Measurements from ENCODE around the gene ANKRD39. TPM values are rescaled to one million over a fixed set of nuclear protein-coding genes. Genes with fewer than 3 reads are reported as not detected.

The ANKRD39 gene
- total and polyA plus RNA-seq, 7 donors, result 19.2 to 101 (median 53.3) TPM

- no peak for TF ChIP-seq CTCF (IDR thresholded peaks at IDR 0.05)
- WGBS, 3 donors, result 62 to 74% (median 74%) methylated on average over 10 of the region's 10 CpGs
- Histone ChIP-seq H3K27me3 (ENCODE audit: insufficient read depth in 3 of 3, low read length in 2 of 3) (no peaks in the 10 kb centered on the region), H3K27ac (no peak overlapping the region), H3K4me3 (no peak overlapping the region), H3K4me1 (peaks cover 8% of the 10 kb centered on the region), H3K9me3 (no peaks in the 10 kb centered on the region), H3K36me3 (ENCODE audit: insufficient read depth in 1 of 2, low read depth in 1 of 2) (peaks cover 0 to 66% of the 10 kb centered on the region in 2 donors)
- DNase-seq, result peak in 1 of 2 donors; percentile 41
- intact Hi-C loops (cut with DNase I), result loop anchor here (2.0 to 5.0 kb wide), 3 partner anchors 39 to 251 kb away; no protein-coding TSS in a partner anchor
- no peak for ATAC-seq
Observed at GRCh38 chr2:96801786-96802595, 55.8 kb downstream of the ANKRD39 start.

GRCh38 chr2:96801005-96801785, 56.6 kb downstream of the ANKRD39 start:
- peaks cover 0 to 64% of the 10 kb centered on the region in 2 donors for H3K36me3 ChIP-seq (ENCODE audit: insufficient read depth in 1 of 2, low read depth in 1 of 2)
- peak; percentile 77 to 92 for DNase-seq
- ATAC-seq, result peak; percentile 97 to 99 (median 98)
- WGBS, 3 donors, result 38 to 44% (median 39%) methylated on average over 15 of the region's 15 CpGs
- H3K27me3 ChIP-seq (ENCODE audit: insufficient read depth in 3 of 3, low read length in 2 of 3), result no peaks in the 10 kb centered on the region
- H3K4me3 ChIP-seq, result no peak overlapping the region
- intact Hi-C loops (cut with DNase I), result loop anchor here (2.0 to 5.0 kb wide), 2 partner anchors 38 to 64 kb away; no protein-coding TSS in a partner anchor
- peaks cover 8% of the 10 kb centered on the region for H3K4me1 ChIP-seq
- H3K9me3 ChIP-seq, result no peaks in the 10 kb centered on the region
- peak; percentile 84 for TF ChIP-seq CTCF (IDR thresholded peaks at IDR 0.05)
- H3K27ac ChIP-seq, result peak overlapping the region; percentile 80

DNA sequence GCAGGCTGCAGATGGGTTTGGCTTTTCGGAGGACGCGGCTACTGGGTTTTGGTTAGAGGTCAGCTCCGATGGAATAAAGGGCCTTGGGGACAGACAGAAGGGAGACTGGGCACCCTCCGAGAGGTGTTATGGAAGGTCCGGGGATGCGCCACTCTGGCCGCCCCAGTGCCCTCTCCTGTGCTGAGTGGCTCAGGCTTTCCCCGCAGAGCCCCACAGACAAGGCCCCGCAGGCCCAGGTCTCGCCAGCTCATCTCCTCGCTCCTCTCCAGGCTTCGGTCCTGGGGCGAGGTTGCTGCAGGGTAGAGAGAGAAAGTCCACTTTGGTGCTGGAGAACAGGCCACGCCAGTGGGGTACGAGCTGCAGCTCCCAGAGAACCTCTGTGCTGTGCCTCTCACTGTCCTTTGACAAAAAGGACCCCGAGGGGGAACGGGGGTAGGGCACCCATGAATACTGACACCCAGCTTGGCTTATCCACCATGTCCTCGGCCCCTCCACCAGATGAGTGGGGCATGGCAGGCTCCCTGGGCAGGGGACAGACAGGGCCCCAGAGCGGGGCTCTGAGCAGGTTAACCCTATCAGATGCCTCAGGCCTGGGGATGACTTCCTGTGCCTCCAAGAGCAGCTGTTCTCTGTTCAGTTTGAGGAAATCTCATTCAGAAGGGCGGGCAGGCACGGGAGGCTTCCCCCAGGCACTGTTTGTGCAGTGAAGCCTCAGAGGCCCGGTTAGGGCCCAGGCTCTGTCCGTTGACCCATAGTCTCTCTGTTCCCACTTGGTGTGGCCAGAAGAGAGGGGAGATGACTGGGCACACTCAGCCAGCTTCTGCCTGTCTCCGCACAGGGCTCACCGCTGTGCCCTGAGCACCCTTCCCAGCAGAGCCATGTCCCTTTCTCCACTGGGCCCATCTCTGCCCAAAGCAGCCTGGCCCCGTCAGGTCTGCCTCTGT, 57.5 kb downstream of the ANKRD39 start:
- peak overlapping the region; percentile 80 for H3K27ac ChIP-seq
- peak in 3 of 4 donors; percentile 5 to 30 (median 6) for ATAC-seq
- 81 to 88% (median 85%) methylated on average over 27 of the region's 27 CpGs for WGBS, 3 donors

More for the DNA sequence above, 57.5 kb downstream of the ANKRD39 start:
- Histone ChIP-seq H3K36me3 (ENCODE audit: insufficient read depth in 1 of 2, low read depth in 1 of 2) (peaks cover 0 to 64% of the 10 kb centered on the region in 2 donors), H3K27me3 (ENCODE audit: insufficient read depth in 3 of 3, low read length in 2 of 3) (no peaks in the 10 kb centered on the region), H3K4me1 (peaks cover 8% of the 10 kb centered on the region), H3K9me3 (no peaks in the 10 kb centered on the region), H3K4me3 (no peak overlapping the region)
- no peak for TF ChIP-seq CTCF (IDR thresholded peaks at IDR 0.05)
- peak in 1 of 2 donors; percentile 44 for DNase-seq
- intact Hi-C loops (cut with DNase I), result loop anchor here (2.0 to 5.0 kb wide), 2 partner anchors 38 to 63 kb away; no protein-coding TSS in a partner anchor
